GM18868 (cell line): Measurements from ENCODE around the gene SLC1A5.
"Not testable (repeated sequence)": the region's sequence is repeated elsewhere in the genome, so short reads cannot be mapped to it uniquely, and the experiment has no call there.

ENCODE experiments used
- ATAC-seq: cut with Tn5 transposase; IDR thresholded peaks from one replicate; pipeline ENCODE4 v1.9.1; 2021; ENCODE audit warnings: mild to moderate bottlenecking, moderate library complexity; ENCODE audit not compliant: unreplicated experiment

Gene SLC1A5

GRCh38 chr19:46772170-46773017 is 16.0 kb downstream of the SLC1A5 start:
- no peak for ATAC-seq

GRCh38 chr19:46768746-46769145 is 19.6 kb downstream of the SLC1A5 start:
- not testable (repeated sequence) for ATAC-seq

- ATAC-seq, result no peak
Observed at GRCh38 chr19:46766569-46767317, 21.7 kb downstream of the SLC1A5 start.

- no peak for ATAC-seq
Observed at GRCh38 chr19:46764817-46765291, 23.5 kb downstream of the SLC1A5 start.

- ATAC-seq, result no peak
Observed at GRCh38 chr19:46762245-46762890, 26.0 kb downstream of the SLC1A5 start.

- ATAC-seq, result no peak
Observed at GRCh38 chr19:46761418-46761831, 27.0 kb downstream of the SLC1A5 start.

GRCh38 chr19:46760897-46761296 is 27.5 kb downstream of the SLC1A5 start:
- ATAC-seq, result not testable (repeated sequence)

- ATAC-seq, result no peak
Observed at GRCh38 chr19:46760363-46760762, 28.0 kb downstream of the SLC1A5 start.

- ATAC-seq, result no peak
Observed at GRCh38 chr19:46759817-46760333, 28.5 kb downstream of the SLC1A5 start.

- no peak for ATAC-seq
Observed at GRCh38 chr19:46759206-46759605, 29.2 kb downstream of the SLC1A5 start.

- ATAC-seq, result no peak
Observed at GRCh38 chr19:46756544-46756888, 31.9 kb downstream of the SLC1A5 start.

- ATAC-seq, result no peak
Observed at GRCh38 chr19:46755853-46756543, 32.4 kb downstream of the SLC1A5 start.

GRCh38 chr19:46755077-46755852 is 33.1 kb downstream of the SLC1A5 start:
- no peak for ATAC-seq

- no peak for ATAC-seq
Observed at GRCh38 chr19:46753420-46754155, 34.8 kb downstream of the SLC1A5 start.

GRCh38 chr19:46748325-46749109 is 39.9 kb downstream of the SLC1A5 start:
- ATAC-seq, result no peak

GRCh38 chr19:46746281-46747057 is 41.9 kb downstream of the SLC1A5 start, which contains the start of gene STRN4:
TSS of gene STRN4 (minus strand) at chr19:46746450. CDS start at chr19:46746430, 20 bp downstream.
- ATAC-seq, result peak; percentile 53

GRCh38 chr19:46745521-46746280 is 42.7 kb downstream of the SLC1A5 start, which contains the start of gene FKRP:
TSS of gene FKRP (plus strand) at chr19:46746057. CDS start at chr19:46755451, 9,394 bp downstream.
- ATAC-seq, result peak; percentile 55
